ENCODE measurements around the gene DPCD. TPM values are rescaled to one million over a fixed set of nuclear protein-coding genes. Genes with fewer than 3 reads are reported as not detected.

DPCD gene
- total RNA-seq, 4 donors from 2014 or later, result 13.4 to 30.1 (median 24.5) TPM

GRCh38 chr10:101653536-101653935 lies 65.4 kb downstream of the DPCD start:
- no peak overlapping the region for H3K27ac ChIP-seq

DNA sequence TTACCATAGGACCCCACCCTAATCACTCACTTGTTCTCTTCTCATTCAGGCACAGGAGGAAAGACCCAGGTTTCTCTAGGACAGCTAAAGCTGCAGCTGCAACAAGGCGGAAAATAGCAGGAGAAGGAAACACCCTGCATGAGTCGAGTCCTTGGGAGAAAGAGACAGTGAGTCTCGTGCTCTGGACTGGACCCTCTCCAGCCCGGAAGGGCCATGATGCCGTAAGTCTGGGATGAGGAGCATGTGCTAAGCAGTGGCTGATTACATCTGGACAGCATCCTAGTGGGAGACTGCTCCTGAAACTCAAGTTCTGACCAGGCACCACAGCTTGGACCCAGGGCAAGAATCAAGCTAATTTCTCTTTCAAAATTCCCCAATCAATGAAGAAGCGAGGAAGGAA lies 67.4 kb downstream of the DPCD start:
- TF ChIP-seq POLR2A (IDR thresholded peaks at IDR 0.05) (no peak), POLR2AphosphoS5 (IDR thresholded peaks at IDR 0.05) (no peak), EP300 (IDR thresholded peaks at IDR 0.05) (no peak)
- TF ChIP-seq, protein P1, sequence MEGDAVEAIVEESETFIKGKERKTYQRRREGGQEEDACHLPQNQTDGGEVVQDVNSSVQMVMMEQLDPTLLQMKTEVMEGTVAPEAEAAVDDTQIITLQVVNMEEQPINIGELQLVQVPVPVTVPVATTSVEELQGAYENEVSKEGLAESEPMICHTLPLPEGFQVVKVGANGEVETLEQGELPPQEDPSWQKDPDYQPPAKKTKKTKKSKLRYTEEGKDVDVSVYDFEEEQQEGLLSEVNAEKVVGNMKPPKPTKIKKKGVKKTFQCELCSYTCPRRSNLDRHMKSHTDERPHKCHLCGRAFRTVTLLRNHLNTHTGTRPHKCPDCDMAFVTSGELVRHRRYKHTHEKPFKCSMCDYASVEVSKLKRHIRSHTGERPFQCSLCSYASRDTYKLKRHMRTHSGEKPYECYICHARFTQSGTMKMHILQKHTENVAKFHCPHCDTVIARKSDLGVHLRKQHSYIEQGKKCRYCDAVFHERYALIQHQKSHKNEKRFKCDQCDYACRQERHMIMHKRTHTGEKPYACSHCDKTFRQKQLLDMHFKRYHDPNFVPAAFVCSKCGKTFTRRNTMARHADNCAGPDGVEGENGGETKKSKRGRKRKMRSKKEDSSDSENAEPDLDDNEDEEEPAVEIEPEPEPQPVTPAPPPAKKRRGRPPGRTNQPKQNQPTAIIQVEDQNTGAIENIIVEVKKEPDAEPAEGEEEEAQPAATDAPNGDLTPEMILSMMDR (IDR thresholded peaks at IDR 0.05), result no peak
- Histone ChIP-seq H3K27me3 (no peaks in the 10 kb centered on the region), H3K4me1 (no peaks in the 10 kb centered on the region), H3K27ac (no peak overlapping the region), H3K4me3 (no peak overlapping the region), H3K36me3 (peaks cover 0 to 91% of the 10 kb centered on the region in 2 donors), H3K9me3 (no peaks in the 10 kb centered on the region)
- peak; percentile 74 for ATAC-seq
- 40% methylated on average over 6 of the region's 6 CpGs; no CpG with 5 or more reads in 1 of the 2 donors for WGBS, 2 donors (ENCODE audit: low coverage in 1 of 2)

More at GRCh38 chr10:101653536-101653935, 65.4 kb downstream of the DPCD start:
- Histone ChIP-seq H3K27me3 (no peaks in the 10 kb centered on the region), H3K4me1 (no peaks in the 10 kb centered on the region), H3K4me3 (no peak overlapping the region), H3K36me3 (peaks cover 0 to 88% of the 10 kb centered on the region in 2 donors), H3K9me3 (no peaks in the 10 kb centered on the region)
- TF ChIP-seq POLR2AphosphoS5 (IDR thresholded peaks at IDR 0.05) (no peak), EP300 (IDR thresholded peaks at IDR 0.05) (no peak), POLR2A (IDR thresholded peaks at IDR 0.05) (no peak)
- TF ChIP-seq, protein P1 (IDR thresholded peaks at IDR 0.05), result no peak
- WGBS, 2 donors (ENCODE audit: low coverage in 1 of 2), result 96% methylated on average over 4 of the region's 8 CpGs
- ATAC-seq, result no peak

GRCh38 chr10:101656890-101657289 lies 68.8 kb downstream of the DPCD start:
- H3K4me1 ChIP-seq, result no peaks in the 10 kb centered on the region
- H3K9me3 ChIP-seq, result no peaks in the 10 kb centered on the region
- H3K36me3 ChIP-seq, result peaks cover 0 to 91% of the 10 kb centered on the region in 2 donors
- 83 to 100% methylated on average over 1 of the region's 2 CpGs for WGBS, 2 donors (ENCODE audit: low coverage in 1 of 2)
- no peak for ATAC-seq
- no peak overlapping the region for H3K4me3 ChIP-seq
- H3K27me3 ChIP-seq, result no peaks in the 10 kb centered on the region
- TF ChIP-seq, protein P1 (IDR thresholded peaks at IDR 0.05), result no peak
- TF ChIP-seq POLR2AphosphoS5 (IDR thresholded peaks at IDR 0.05) (no peak), POLR2A (IDR thresholded peaks at IDR 0.05) (no peak), EP300 (IDR thresholded peaks at IDR 0.05) (no peak)
- no peak overlapping the region for H3K27ac ChIP-seq

GRCh38 chr10:101658975-101659374 lies 70.9 kb downstream of the DPCD start:
- Histone ChIP-seq H3K4me3 (no peak overlapping the region), H3K36me3 (peaks cover 0 to 93% of the 10 kb centered on the region in 2 donors), H3K4me1 (no peaks in the 10 kb centered on the region), H3K9me3 (no peaks in the 10 kb centered on the region), H3K27ac (no peak overlapping the region), H3K27me3 (no peaks in the 10 kb centered on the region)
- 100% methylated on average over 1 of the region's 5 CpGs for WGBS, 2 donors (ENCODE audit: low coverage in 1 of 2)
- ATAC-seq, result no peak
- no peak for TF ChIP-seq EP300 (IDR thresholded peaks at IDR 0.05)
- TF ChIP-seq POLR2A (IDR thresholded peaks at IDR 0.05), result no peak
- TF ChIP-seq POLR2AphosphoS5 (IDR thresholded peaks at IDR 0.05), result no peak
- TF ChIP-seq, protein P1 (IDR thresholded peaks at IDR 0.05), result no peak

Small RNA genes lying within 50 kb of the gene (small RNA-seq; reads per million reads assigned to genes)
- 0 to 0.09 (median 0) reads per million in 4 donors for gene MIR3158-1
- gene RNU6-1165P, result 0 reads per million in 4 donors

Other genes starting within 250 kb of the DPCD start
- 10 to 100 TPM in 3 of 4 donors, 1 to 10 TPM in 1; 9.0 to 15.6 (median 14.1) TPM for gene BTRC, start 234.2 kb upstream of the DPCD start, total RNA-seq
- gene POLL, start 64 bp upstream of the DPCD start, total RNA-seq, result 10 to 100 TPM; 21.6 to 28.8 (median 24.4) TPM
- 100 to 1,000 TPM in 3 of 4 donors, 10 to 100 TPM in 1; 85.4 to 131 (median 112) TPM for gene FBXW4, start 106.8 kb downstream of the DPCD start, total RNA-seq
- not detected for gene FGF8, start 187.8 kb downstream of the DPCD start, total RNA-seq
- 10 to 100 TPM; 11.4 to 28.2 (median 21.8) TPM for gene NPM3, start 195.1 kb downstream of the DPCD start, total RNA-seq
- 100 to 1,000 TPM in 2 of 4 donors, 10 to 100 TPM in 2; 92.5 to 163 (median 115) TPM for gene OGA, start 230.1 kb downstream of the DPCD start, total RNA-seq

Measured in gastroesophageal sphincter (tissue), 4 donors.